NCI-H128 (cell line): ENCODE results near the gene ABCC6.
"Not testable (repeated sequence)": the region's sequence is repeated elsewhere in the genome, so short reads cannot be mapped to it uniquely, and the experiment has no call there.

ENCODE experiments used
- DNase-seq: peaks from one replicate; lab custom pipeline; 2025; ENCODE audit not compliant: unreplicated experiment; lab: John Stamatoyannopoulos, UW

ABCC6 gene

GRCh38 chr16:16222850-16223661 is at the start of gene ABCC6:
Gene ABCC6, minus strand, starts transcription at chr16:16223494. Its CDS starts 60 bp downstream, at chr16:16223434.
- DNase-seq: not testable (repeated sequence)

- not testable (repeated sequence) for DNase-seq
These were observed 49.4 kb upstream of the ABCC6 start for GRCh38 chr16:16272573-16273221.

- DNase-seq: not testable (repeated sequence)
These were observed 48.4 kb upstream of the ABCC6 start for GRCh38 chr16:16271658-16272057.

GRCh38 chr16:16268185-16268808 is 45.0 kb upstream of the ABCC6 start:
- DNase-seq: not testable (repeated sequence)

GRCh38 chr16:16267708-16268107 is 44.4 kb upstream of the ABCC6 start:
- DNase-seq: not testable (repeated sequence)

GRCh38 chr16:16265044-16265443 is 41.8 kb upstream of the ABCC6 start:
- DNase-seq: not testable (repeated sequence)

- DNase-seq: not testable (repeated sequence)
These were observed 40.7 kb upstream of the ABCC6 start for GRCh38 chr16:16263947-16264346.

GRCh38 chr16:16262954-16263555 is 39.8 kb upstream of the ABCC6 start:
- not testable (repeated sequence) for DNase-seq

GRCh38 chr16:16259971-16260370 is 36.7 kb upstream of the ABCC6 start:
- DNase-seq: not testable (repeated sequence)

GRCh38 chr16:16258822-16259221 is 35.5 kb upstream of the ABCC6 start:
- DNase-seq: not testable (repeated sequence)

- DNase-seq: not testable (repeated sequence)
These were observed 34.1 kb upstream of the ABCC6 start for GRCh38 chr16:16257301-16257923.

- not testable (repeated sequence) for DNase-seq
These were observed 29.1 kb upstream of the ABCC6 start for GRCh38 chr16:16252377-16252776.

GRCh38 chr16:16249621-16250330 is 26.5 kb upstream of the ABCC6 start:
- DNase-seq: not testable (repeated sequence)

- not testable (repeated sequence) for DNase-seq
These were observed 24.1 kb upstream of the ABCC6 start for GRCh38 chr16:16247439-16247838.

- DNase-seq: not testable (repeated sequence)
These were observed 23.4 kb upstream of the ABCC6 start for GRCh38 chr16:16246578-16247262.

- not testable (repeated sequence) for DNase-seq
These were observed 20.6 kb upstream of the ABCC6 start for GRCh38 chr16:16243886-16244285.

- not testable (repeated sequence) for DNase-seq
These were observed 17.4 kb upstream of the ABCC6 start for GRCh38 chr16:16240667-16241066.

- not testable (repeated sequence) for DNase-seq
These were observed 14.4 kb upstream of the ABCC6 start for GRCh38 chr16:16237738-16238137.

- not testable (repeated sequence) for DNase-seq
These were observed 13.8 kb upstream of the ABCC6 start for GRCh38 chr16:16237071-16237470.

- DNase-seq: not testable (repeated sequence)
These were observed 9.4 kb upstream of the ABCC6 start for GRCh38 chr16:16232692-16233061.
